ENCODE results near the gene HOXA4. TPM values are rescaled to one million over a fixed set of nuclear protein-coding genes. Genes with fewer than 3 reads are reported as not detected.

HOXA4 gene
- total and polyA plus RNA-seq, 2 of the 4 experiments (the other 2 are of a cell fraction) = 0.36 to 8.0 TPM

DNA sequence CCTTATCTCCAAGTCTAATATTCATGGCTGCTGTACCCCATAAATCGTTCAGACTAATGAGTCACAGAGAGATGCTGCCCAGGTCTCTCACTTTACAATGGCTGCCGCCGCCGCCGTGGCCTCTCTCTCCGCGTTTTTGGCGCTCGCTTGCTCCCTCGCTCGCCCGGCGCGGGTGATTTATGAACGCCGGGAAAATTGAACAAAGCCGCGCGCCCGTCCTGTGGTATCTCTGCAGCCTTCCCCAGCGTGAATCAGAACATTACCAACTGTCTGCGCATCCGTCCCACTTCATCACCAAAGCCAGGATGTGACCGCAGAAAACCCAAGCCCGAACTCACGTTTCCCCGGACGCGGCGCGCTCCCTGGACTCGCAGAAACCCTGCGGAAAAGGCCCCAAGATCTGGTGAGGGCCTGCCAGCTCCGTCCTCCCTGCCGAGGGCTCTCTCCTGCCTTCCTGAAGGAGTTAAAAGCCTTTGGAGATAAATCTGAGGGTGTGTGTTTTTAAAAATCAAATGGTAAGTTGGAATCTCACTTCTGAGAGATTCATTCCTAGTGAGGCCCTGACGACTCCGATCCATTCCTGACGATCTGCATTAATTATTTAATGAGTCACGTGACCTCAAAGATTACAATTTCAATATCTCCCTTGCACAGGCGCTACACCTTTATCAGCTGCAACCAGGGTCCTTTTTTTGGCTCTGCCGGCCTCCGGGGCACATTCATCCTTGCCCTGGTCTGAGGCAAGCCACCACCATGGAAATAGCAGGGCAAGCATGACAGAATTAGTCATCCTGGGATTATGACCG, 6.3 kb downstream of the HOXA4 start (continued):
- peak; percentile 59 for TF ChIP-seq MXI1 (IDR thresholded peaks at IDR 0.05; ENCODE audit: borderline replicate concordance, low read depth, low read length)
- peak; percentile 35; the same call in 1 of the 2 replicates for TF ChIP-seq CHD1 (IDR thresholded peaks at IDR 0.05; ENCODE audit: low read depth, low read length)
- 0 out of 2 replicates have a peak, but pooled peaks have one; percentile 6 for TF ChIP-seq CEBPB (IDR thresholded peaks at IDR 0.05; ENCODE audit: low read depth, low read length)

DNA sequence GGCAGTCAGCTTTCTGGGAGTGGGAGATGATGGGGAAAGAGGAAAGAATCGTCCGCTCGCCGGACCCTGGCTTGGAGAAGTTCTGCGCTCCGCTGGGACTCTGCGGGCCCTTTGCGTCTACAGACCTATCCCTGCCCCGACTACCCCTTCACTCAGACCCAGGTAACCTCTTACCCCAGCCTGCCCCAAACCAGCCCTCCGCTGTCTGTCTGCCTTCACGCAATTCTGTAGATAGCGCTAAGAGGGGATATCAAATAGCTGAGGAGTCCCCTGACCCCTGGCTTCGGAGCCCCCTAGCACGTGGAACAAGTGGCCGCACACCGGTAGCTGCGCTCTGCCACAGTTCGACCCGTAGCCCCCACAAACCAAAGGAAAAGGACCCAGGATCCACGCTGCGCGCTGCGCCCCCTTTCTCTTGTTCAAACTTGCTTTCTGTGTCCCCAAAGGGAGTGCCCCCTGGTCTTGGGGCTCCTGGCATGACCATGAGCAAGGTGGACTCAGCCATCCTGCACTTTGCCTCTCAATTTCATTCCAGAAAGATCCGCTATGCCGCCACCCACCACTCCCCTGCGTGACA, 7.0 kb downstream of the HOXA4 start:
- Histone ChIP-seq H3K9me3 (ENCODE audit: control insufficient read depth, insufficient read depth, low read length) (no peaks in the 10 kb centered on the region), H2BK15ac (ENCODE audit: low read depth, low read length) (peak overlapping the region; percentile 64; the same call in 2 of the 3 replicates), H3K4me2 (ENCODE audit: low read depth, low read length) (peak overlapping the region; percentile 95), H3K27me3 (ENCODE audit: control insufficient read depth, insufficient read depth, low read length) (no peaks in the 10 kb centered on the region), H3K4me3 (ENCODE audit: insufficient read depth, low read depth, low read length) (peak overlapping the region; percentile 48), H4K91ac (ENCODE audit: insufficient read depth, low read depth, low read length) (peak overlapping the region; percentile 96), H4K5ac (ENCODE audit: low read depth, low read length) (peak overlapping the region; percentile 50), H2AK5ac (ENCODE audit: low read depth, low read length) (peak overlapping the region; percentile 62), H3K14ac (replicated peaks; ENCODE audit: low read depth, low read length) (peak overlapping the region; percentile 94), H4K20me1 (ENCODE audit: insufficient read depth, low read length) (0 out of 2 replicates have a peak, but pooled peaks cover 2% of the 10 kb centered on the region), H2BK120ac (ENCODE audit: low read depth, low read length) (peak overlapping the region; percentile 94), H3K23ac (ENCODE audit: low read depth, low read length) (peak overlapping the region; percentile 80), H3K4me1 (ENCODE audit: control insufficient read depth, insufficient read depth, low read length) (peaks cover 35% of the 10 kb centered on the region), H3K79me1 (ENCODE audit: low read depth in 1 of 2, low read length in 2 of 2) (peaks cover 6 to 51% of the 10 kb centered on the region in 2 experiments), H3K9ac (ENCODE audit: low read depth, low read length) (peak overlapping the region; percentile 96), H3K18ac (ENCODE audit: low read depth, low read length) (peak overlapping the region; percentile 67), H3K4ac (ENCODE audit: low read depth, low read length) (peak overlapping the region; percentile 98), H2AFZ (replicated peaks; ENCODE audit: low read length, poor library complexity) (peak overlapping the region; percentile 73), H3K56ac (ENCODE audit: extremely low read depth, insufficient read depth, low read length) (peak overlapping the region; percentile 76; the same call in 1 of the 2 replicates), H2AK9ac (replicated peaks; ENCODE audit: low read depth, low read length, poor library complexity) (peak overlapping the region; percentile 87), H3K27ac (ENCODE audit: insufficient read depth, low read length) (peak overlapping the region; percentile 99), H2BK20ac (ENCODE audit: low read depth, low read length) (peak overlapping the region; percentile 75), H3K9me1 (ENCODE audit: insufficient read depth, low read length) (peaks cover 10% of the 10 kb centered on the region), H4K8ac (ENCODE audit: low read depth in 2 of 2, low read length in 2 of 2) (peak overlapping the region; percentile 90 to 93), H2BK5ac (ENCODE audit: low read depth, low read length, poor library complexity, severe bottlenecking) (peak overlapping the region; percentile 88), H3K36me3 (ENCODE audit: control insufficient read depth, insufficient read depth, low read length) (no peaks in the 10 kb centered on the region)
- ATAC-seq (ENCODE audit: low read depth) = no peak
- WGBS, 2 experiments (ENCODE audit: extremely low coverage in 2 of 2, insufficient read length in 1 of 2) = 14% methylated on average over 9 of the region's 26 CpGs; no CpG with 5 or more reads in 1 of the 2 experiments
- in situ Hi-C loops (cut with MboI; ENCODE audit: low sequenced_read_pairs) = no loop called here
- no peak for DNase-seq
- TF ChIP-seq BHLHE40 (IDR thresholded peaks at IDR 0.05; ENCODE audit: low read depth, low read length) (no peak), POLR2A (IDR thresholded peaks at IDR 0.05; ENCODE audit: low read depth, low read length) (peak; percentile 63; the same call in 1 of the 2 replicates)
- dilution Hi-C loops (cut with HindIII; ENCODE audit: low sequenced_read_pairs, unreplicated experiment) = no loop called here
- ChIA-PET CTCF (interaction anchor here (1.0 to 1.2 kb wide), 2 partner anchors 18 to 754 kb away, joined by 3 to 5 read pairs; no protein-coding TSS in a partner anchor), POLR2A (ENCODE audit: unreplicated experiment) (interaction anchor here (1.0 kb wide), 1 partner anchor 26 kb away, joined by 3 read pairs; no protein-coding TSS in a partner anchor)
- intact Hi-C loops (cut with micrococcal nuclease) = loop anchor here (2.0 to 5.0 kb wide), 2 partner anchors 25 to 921 kb away; partner anchors contain the start of genes CBX3 and HNRNPA2B1
- BruUV-seq (replicated peaks) = no TSS peak

All from IMR-90 (cell line).